ENCODE data around the gene RAB39B. TPM values are rescaled to one million over a fixed set of nuclear protein-coding genes. Genes with fewer than 3 reads are reported as not detected.

Gene RAB39B
- total and polyA plus RNA-seq, 8 donors: 0.50 to 1.0 (median 0.90) TPM

GRCh38 chrX:155216179-155216939 is 47.9 kb downstream of the RAB39B start, which contains the start of gene VBP1:
VBP1 (plus strand) TSS chrX:155216460; CDS start chrX:155216483, 23 bp downstream.
- H3K36me3 ChIP-seq: peaks cover 0 to 10% of the 10 kb centered on the region in 2 donors
- H3K9me3 ChIP-seq: no peaks in the 10 kb centered on the region
- peak; percentile 18 to 50 for TF ChIP-seq CTCF (IDR thresholded peaks at IDR 0.05)
- ATAC-seq (peak; percentile 99), DNase-seq (peak; percentile 80 to 94 (median 94))
- peaks cover 0 to 11% of the 10 kb centered on the region in 2 donors for H3K4me1 ChIP-seq
- H3K4me3 ChIP-seq: peak within 1 kb of the TSS; percentile 38 to 61
- intact Hi-C loops (cut with DNase I): no loop called here
- H3K27me3 ChIP-seq: no peaks in the 10 kb centered on the region
- peak within 1 kb of the TSS; percentile 68 to 84 for H3K27ac ChIP-seq

GRCh38 chrX:155215443-155216178 is 48.7 kb downstream of the RAB39B start:
- peak overlapping the region; percentile 38 to 61 for H3K4me3 ChIP-seq

GRCh38 chrX:155213731-155214130 is 50.6 kb downstream of the RAB39B start:
- ATAC-seq (no peak), DNase-seq (no peak)
- H3K9me3 ChIP-seq: no peaks in the 10 kb centered on the region
- no peak for TF ChIP-seq CTCF (IDR thresholded peaks at IDR 0.05)
- no peaks in the 10 kb centered on the region for H3K36me3 ChIP-seq
- no peak overlapping the region for H3K4me3 ChIP-seq
- peaks cover 0 to 11% of the 10 kb centered on the region in 2 donors for H3K4me1 ChIP-seq
- no peaks in the 10 kb centered on the region for H3K27me3 ChIP-seq
- intact Hi-C loops (cut with DNase I): no loop called here
- H3K27ac ChIP-seq: no peak overlapping the region

More at GRCh38 chrX:155215443-155216178, 48.7 kb downstream of the RAB39B start:
- DNase-seq (no peak), ATAC-seq (peak; percentile 42)
- H3K27me3 ChIP-seq: no peaks in the 10 kb centered on the region
- peaks cover 0 to 11% of the 10 kb centered on the region in 2 donors for H3K4me1 ChIP-seq
- TF ChIP-seq CTCF (IDR thresholded peaks at IDR 0.05): no peak
- H3K27ac ChIP-seq: peak overlapping the region; percentile 66 to 84
- intact Hi-C loops (cut with DNase I): no loop called here
- H3K9me3 ChIP-seq: no peaks in the 10 kb centered on the region
- peaks cover 0 to 4% of the 10 kb centered on the region in 2 donors for H3K36me3 ChIP-seq

- Histone ChIP-seq H3K9me3 (no peaks in the 10 kb centered on the region), H3K4me1 (no peaks in the 10 kb centered on the region), H3K27ac (no peak overlapping the region), H3K4me3 (no peak overlapping the region), H3K36me3 (no peaks in the 10 kb centered on the region), H3K27me3 (no peaks in the 10 kb centered on the region)
- DNase-seq (no peak), ATAC-seq (no peak)
- no peak for TF ChIP-seq CTCF (IDR thresholded peaks at IDR 0.05)
- intact Hi-C loops (cut with DNase I): no loop called here
Observed at GRCh38 chrX:155211208-155211607, 53.1 kb downstream of the RAB39B start.

Other genes starting within 250 kb of the RAB39B start
- 10 to 100 TPM in 1 of 2 donors, 1 to 10 TPM in 1; 7.0 to 27.4 TPM for gene F8, start 241.8 kb downstream of the RAB39B start, total RNA-seq
- 1 to 10 TPM; 4.1 to 5.8 (median 4.8) TPM for gene F8, start 241.8 kb downstream of the RAB39B start, polyA plus RNA-seq (ENCODE audit: insufficient read length in 6 of 6)
- gene FUNDC2, start 237.6 kb downstream of the RAB39B start, total RNA-seq: 10 to 100 TPM; 71.5 to 85.2 TPM
- 100 to 1,000 TPM; 102 to 122 (median 106) TPM for gene FUNDC2, start 237.6 kb downstream of the RAB39B start, polyA plus RNA-seq (ENCODE audit: insufficient read length in 6 of 6)
- gene CMC4, start 193.4 kb downstream of the RAB39B start, total RNA-seq: 1 to 10 TPM; 3.8 to 6.6 TPM
- gene CMC4, start 193.4 kb downstream of the RAB39B start, polyA plus RNA-seq (ENCODE audit: insufficient read length in 6 of 6): 10 to 100 TPM in 2 of 6 donors, 1 to 10 TPM in 4; 3.3 to 10.4 (median 7.1) TPM
- gene MTCP1, start 193.4 kb downstream of the RAB39B start, total RNA-seq: 10 to 100 TPM; 11.5 to 13.1 TPM
- 10 to 100 TPM; 18.4 to 27.0 (median 22.8) TPM for gene MTCP1, start 193.4 kb downstream of the RAB39B start, polyA plus RNA-seq (ENCODE audit: insufficient read length in 6 of 6)
- 10 to 100 TPM; 20.4 to 20.7 TPM for gene BRCC3, start 193.0 kb downstream of the RAB39B start, total RNA-seq
- gene BRCC3, start 193.0 kb downstream of the RAB39B start, polyA plus RNA-seq (ENCODE audit: insufficient read length in 6 of 6): 10 to 100 TPM; 20.1 to 25.5 (median 24.3) TPM
- 10 to 100 TPM; 40.3 to 44.4 TPM for gene VBP1, start 48.0 kb downstream of the RAB39B start, total RNA-seq
- 10 to 100 TPM; 62.9 to 73.8 (median 68.3) TPM for gene VBP1, start 48.0 kb downstream of the RAB39B start, polyA plus RNA-seq (ENCODE audit: insufficient read length in 6 of 6)
- 10 to 100 TPM; 45.1 to 66.4 TPM for gene CLIC2, start 70.1 kb upstream of the RAB39B start, total RNA-seq
- 10 to 100 TPM in 3 of 6 donors, 1 to 10 TPM in 3; 6.7 to 12.5 (median 9.9) TPM for gene CLIC2, start 70.1 kb upstream of the RAB39B start, polyA plus RNA-seq (ENCODE audit: insufficient read length in 6 of 6)
- not detected for gene F8A2, start 117.6 kb upstream of the RAB39B start, total RNA-seq
- not detected for gene F8A2, start 117.6 kb upstream of the RAB39B start, polyA plus RNA-seq (ENCODE audit: insufficient read length in 6 of 6)
- 1 to 10 TPM; 8.8 to 9.0 TPM for gene F8A3, start 194.1 kb upstream of the RAB39B start, total RNA-seq
- gene F8A3, start 194.1 kb upstream of the RAB39B start, polyA plus RNA-seq (ENCODE audit: insufficient read length in 6 of 6): 10 to 100 TPM in 1 of 6 donors, 1 to 10 TPM in 4, under 1 TPM in 1; 0.27 to 12.7 (median 6.8) TPM